NCI-H128 (cell line): ENCODE measurements around the gene ADK.
"Not testable (repeated sequence)": the region's sequence is repeated elsewhere in the genome, so short reads cannot be mapped to it uniquely, and the experiment has no call there.

Experiments
- DNase-seq: peaks from one replicate; lab custom pipeline; 2025; ENCODE audit not compliant: unreplicated experiment; lab: John Stamatoyannopoulos, UW

ADK gene

DNA sequence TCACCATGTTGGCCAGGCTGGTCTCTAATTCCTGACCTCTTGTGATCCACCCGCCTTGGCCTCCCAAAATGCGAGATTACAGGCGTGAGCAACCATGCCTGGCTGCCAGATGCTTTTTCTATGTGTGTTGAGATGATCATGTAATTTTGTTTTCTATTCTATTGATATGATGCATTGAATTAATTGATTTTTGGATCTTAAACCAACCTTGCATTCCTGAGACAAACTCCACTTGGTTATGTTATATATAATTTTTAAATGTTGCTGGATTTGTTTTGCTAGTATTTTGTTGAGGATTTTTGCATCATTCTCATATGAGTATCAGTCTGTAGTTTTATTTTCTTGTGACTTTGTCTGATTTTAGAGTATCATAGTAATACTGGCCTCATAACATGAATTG, 192.8 kb downstream of the ADK start:
- no peak for DNase-seq

DNA sequence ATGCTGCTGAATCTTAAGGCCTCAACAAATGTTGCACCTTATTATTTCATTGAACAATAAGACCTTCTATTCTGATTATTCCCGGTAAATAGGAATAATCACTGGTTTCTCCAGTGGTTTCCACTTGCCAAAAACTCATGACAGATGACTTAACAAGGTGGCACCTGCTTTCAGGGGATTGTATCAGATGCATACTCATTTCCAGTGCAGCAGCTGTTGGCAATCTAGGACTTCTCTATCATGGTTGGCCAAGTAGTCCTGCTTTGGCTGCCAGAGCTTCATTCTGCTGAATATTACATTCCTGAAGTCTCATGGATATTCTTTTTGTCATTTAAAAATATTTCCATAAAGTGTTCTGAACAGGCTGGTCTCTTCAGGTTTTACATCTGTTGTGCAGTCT, 193.3 kb downstream of the ADK start:
- DNase-seq: no peak

DNA sequence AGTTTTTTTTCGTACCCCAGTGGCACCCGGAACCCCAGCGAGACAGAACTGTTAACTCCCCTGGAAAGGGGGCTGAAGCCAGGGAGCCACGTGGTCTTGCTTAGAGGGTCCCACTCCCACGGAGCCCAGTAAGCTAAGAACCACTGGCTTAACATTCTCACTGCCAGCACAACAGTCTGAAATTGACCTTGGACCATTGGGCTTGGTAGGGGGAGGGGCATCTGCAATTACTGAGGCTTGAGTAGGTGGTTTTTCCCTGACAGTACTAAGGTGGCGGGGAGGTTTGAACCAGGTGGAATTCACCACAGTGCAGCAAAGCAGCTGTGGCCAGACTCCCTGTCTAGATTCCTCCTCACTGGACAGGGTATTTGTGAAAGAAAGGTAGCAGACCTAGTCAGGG, 196.5 kb downstream of the ADK start:
- DNase-seq: no peak

DNA sequence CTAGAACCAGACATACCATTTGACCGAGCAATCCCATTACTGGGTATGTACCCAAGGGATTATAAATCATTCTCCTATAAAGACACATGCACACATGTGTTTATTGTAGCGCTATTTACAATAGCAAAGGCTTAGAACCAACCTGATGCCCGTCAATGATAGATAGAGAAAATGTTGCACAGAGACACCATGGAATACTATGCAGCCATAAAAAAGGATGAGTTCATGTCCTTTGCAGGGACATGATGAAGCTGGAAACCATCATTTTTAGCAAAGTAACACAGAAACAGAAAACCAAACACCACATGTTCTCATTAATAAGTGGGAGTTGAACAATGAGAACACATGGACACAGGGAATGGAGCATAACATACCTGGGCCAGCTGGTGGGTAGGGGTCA, 202.0 kb downstream of the ADK start:
- not testable (repeated sequence) for DNase-seq

DNA sequence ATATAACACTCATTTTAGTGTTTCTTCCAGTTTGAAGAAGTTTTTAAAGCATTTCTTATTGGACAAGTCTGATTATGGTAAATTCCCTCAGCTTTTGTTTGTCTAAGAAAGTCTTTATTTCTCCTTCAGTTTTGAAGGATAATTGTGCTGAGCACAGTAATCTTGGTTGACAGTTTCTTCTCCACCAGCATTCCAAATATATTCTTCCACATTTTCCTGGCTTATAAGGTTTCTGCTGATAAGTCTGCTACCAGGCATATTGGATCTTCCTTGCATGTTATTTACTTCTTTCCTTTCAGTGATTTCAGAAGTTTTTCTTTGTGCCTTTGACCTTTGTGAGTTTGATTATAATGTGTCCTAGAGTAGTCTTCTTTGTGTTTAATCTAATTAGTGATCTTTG, 210.7 kb downstream of the ADK start:
- no peak for DNase-seq

DNA sequence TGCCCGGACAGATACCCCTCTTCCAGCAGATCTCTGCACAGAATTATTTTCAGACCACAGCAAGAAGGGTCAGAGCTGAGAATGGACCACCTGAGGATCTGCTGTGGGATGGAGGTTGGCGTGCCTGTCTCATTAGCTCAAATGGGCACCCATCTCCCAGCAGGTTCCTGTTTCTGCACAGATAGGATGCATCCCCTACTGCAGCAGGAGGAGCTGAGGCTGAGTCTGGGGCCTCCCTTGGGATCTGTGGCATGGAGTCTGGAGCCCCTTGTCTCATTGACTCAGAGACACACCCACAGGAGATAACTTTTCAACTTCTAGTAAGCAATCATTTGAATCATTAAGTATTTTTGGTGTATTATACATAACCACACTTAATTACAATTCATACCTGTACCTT, 212.7 kb downstream of the ADK start:
- DNase-seq: no peak

DNA sequence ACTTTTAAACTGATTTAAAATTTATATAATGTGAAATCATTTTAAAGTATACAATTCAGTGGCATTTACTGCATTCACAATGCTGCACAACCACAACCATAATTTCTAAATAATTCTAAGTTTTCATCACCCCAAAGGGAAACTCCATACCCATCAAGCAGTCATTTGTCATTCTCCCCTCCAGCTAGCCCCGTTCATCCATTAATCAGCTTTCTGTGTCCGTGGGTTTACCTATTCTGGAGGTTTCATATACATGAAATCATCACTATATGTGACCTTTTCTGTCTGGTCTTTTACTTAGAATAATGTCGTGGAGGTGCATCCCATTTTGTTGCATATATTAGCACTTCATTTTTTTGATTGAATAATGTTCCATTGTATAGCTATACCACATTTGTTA, 214.1 kb downstream of the ADK start:
- no peak for DNase-seq

DNA sequence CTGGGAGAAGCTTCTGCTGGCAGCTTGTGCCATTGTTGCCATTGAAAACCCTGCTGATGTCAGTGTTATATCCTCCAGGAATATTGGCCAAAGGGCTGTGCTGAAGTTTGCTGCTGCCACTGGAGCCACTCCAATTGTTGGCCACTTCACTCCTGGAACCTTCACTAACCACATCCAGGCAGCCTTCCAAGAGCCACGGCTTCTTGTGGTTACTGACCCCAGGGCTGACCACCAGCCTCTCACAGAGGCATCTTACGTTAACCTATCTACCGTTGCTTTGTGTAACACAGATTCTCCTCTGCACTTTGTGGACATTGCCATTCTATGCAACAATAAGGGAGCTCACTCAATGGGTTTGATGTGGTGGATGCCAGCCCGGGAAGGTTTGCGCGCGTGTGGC, 220.7 kb downstream of the ADK start:
- DNase-seq: no peak

DNA sequence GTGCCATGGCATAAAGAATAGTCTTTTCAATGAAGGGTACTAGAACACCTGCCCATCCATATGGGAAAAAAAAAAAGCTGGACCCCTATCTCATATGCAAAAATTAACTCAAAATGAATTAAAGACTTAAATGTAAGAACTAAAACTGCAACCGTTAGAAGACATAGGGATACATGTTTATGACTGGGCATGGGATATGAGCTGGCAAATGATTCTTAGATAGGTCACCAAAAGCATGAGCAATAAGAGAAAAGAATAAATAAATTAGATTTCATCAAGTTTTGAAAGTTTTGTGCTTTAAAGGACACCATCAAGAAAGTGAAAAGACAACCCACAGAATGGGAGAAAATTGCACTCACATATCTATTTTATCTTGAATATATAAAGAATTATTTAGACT, 222.0 kb downstream of the ADK start:
- DNase-seq: no peak

DNA sequence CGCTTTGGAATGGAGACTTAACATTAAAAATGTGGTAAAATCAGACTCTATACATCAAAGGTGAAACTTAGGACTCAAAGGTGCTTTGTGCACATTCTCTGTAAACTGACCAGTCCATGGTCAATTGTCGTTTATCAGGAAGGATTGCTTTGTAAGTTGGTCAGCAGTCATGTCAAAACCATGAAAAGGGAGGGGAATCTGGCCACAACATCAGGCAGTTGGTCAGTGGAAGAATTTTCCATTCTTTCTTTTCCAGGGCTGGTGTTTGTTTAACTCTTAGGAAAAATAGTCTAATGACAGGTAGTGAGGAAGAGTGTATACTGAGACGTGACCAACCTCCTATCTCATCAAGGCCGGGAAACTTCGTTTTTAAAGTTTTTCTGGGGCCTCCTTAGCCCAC, 226.5 kb downstream of the ADK start:
- DNase-seq: no peak

DNA sequence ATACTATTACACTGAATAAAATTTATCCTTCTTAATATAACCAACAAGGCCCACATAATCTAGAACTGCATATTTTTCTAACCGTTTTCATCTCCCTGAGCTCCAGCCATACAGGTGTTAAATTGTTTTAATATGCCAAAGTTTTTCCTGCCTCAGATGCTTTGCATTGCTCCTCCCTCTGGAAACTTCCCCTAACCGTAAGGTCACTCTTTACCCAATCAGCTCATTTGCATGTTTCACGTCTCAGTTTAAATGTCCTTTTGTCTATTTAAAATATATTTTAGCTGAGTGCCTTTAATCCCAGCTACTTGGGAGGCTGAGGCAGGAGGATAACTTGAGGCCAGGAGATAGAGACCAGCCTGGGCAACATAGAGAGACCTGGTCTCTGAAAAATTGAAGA, 228.5 kb downstream of the ADK start:
- DNase-seq: no peak

DNA sequence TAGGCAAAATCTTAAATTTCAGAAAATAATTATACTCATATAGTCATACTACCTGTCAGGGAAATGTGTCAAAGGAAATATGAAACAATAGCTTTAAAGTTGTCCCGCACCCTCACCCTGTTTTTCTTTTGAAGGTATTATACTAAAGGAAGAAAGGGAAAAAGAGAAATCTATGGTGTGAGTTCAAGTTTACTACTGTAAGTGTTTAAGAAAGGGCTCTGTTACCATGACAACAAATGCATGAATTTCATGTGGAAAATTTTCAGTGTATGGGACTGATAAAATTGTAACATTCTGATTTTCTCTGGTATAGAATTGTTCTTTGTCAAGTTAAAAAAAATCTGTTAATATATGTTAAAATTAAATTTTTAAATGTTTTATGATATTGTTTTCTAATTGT, 229.8 kb downstream of the ADK start:
- DNase-seq: no peak

DNA sequence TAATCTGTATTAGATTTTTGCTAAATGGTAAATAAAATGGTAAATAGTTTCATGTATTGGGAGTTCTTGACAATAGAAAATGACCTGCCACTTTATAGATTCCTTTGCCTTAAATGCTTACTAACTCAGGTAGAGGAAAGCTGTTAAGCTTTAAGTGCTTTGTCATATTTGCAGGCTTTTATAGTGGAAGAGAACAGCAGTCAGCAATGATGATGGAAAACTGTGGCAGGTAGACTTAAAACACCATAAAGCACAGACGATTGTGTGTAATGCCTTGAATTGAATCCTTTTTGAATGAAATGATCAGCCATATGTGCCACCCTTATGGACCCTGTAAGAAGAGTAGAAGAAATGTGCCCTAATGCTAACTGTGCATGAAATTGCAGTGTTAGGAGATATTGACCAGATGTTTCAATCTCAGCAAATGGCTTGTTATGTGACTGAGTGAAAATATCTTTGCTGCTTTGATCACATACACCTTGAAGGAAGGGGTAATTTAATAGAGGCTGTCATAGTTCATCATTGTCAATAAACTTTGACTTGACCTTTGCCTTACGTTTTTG, 230.4 kb downstream of the ADK start:
- DNase-seq: no peak

DNA sequence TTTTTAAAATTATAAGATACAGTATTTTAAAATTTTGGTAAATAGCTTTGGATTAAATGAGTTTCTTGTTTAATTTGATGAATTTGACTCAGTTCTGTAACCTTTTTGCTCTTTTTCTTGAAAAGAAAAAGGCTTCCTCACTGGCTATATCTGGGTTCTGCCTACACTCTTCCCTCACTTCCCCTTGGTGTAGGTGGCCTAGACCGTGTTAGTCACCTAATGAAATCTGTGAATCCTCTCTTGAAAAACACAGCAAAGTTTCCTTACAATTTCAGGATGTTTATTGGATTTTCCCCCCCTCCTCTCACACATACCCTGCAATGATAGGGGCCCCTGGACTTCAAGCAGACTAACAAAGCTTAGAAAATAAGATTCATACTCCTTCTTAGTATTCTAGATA, 231.6 kb downstream of the ADK start:
- no peak for DNase-seq

DNA sequence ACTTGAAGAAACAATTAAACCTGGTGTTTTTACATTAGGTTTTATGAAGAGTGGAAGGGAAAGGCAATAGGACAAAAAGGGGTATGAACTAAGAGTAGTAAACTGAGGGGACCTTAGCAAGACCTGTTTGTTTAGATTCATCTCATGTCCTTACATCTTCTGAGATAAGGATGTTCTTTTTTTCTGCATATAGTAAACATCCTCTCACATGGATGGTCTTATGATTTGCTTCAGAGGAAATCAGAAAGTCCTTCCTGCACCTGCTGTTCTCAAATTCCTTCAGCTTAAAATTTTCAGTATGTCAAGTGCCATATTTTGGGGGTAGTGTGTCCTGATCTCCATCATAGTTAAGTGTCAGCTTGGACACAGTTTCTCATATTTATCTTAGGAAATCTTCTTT, 232.6 kb downstream of the ADK start:
- DNase-seq: no peak

DNA sequence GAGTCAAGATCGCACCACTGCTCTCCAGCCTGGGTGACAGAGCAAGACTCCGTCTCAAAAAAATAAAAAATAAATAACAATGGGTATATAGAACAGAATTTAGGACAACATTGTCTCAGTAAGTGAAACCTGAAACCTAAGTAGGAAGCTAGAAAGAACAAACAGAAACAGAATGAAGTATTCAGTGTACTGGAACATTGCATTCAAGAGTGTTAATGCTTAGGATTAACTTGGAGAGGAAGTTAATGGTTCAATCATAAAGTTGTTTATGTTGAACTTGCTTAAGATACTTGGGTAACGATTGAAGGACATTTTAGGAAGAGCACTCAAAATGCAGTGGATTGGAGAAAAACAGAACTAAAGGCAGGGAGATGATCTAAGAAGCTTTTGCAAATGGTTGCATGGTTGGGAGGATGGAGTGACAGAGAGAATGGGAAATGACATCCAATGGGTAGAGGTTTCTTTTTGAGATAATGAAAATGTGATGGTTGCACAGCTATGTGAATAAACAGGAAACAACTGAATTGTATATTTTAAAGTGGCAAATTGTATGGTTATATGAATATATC, 233.7 kb downstream of the ADK start:
- DNase-seq: no peak

DNA sequence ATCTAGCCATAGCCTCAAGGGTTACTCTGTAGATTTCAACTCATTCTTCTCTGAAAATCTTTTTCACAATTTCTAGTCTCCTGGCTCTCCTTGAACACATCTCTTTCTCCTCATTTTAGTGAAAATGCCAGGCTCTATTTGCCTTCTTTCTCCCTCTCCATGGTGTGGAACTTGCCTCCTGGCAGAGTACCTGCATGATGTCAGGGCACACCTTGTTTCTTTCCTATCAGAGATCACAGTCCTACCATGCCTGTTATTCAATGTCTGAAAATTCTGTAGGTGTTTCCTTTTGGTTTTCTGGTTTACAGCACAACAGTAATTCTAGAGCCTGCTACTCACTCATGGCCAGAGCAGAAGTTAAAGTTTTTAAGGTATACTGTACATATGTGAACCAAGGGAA, 237.8 kb downstream of the ADK start:
- no peak for DNase-seq

DNA sequence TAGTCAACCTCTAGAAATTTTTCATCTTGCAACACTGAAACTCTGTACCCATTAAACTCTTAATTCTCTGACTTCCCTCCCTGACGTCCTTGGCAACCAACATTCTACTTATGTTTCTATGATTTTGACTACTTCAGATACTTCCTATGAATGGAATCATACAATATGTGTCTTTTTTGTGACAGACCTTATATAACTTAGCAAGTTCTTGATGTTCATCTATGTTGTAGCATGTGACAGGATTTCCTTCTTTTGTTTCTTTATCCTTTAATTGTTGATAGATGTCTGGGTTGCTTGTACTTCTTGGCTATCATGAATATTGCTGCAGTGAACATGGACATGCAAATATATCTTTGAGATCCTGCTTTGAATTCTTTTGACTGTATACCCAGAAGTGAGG, 240.8 kb downstream of the ADK start:
- DNase-seq: no peak

DNA sequence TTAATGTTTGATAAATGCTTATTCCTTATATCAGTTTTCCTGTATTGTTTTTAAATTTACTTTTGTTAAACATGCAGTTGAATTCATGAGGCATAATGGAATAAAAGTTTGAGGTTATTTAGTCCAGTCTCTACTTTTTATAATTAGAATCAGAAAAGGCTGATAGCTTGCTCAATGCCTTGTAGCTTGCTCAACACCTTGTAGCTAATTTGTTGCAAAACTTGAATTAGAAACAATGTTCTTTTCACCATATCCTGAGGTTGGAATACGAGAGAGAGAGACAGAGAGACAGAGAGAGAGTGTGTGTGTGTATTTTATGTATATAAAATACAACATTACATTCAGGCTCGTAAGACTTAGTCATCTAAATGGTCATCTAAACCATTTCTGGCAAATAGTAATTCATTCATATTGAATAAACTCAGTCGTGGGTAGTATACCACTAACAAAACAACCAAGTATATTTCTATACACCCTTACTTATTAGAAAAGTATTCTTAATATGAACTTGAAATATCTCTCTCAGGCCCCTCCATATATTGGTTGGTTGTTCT, 243.5 kb downstream of the ADK start:
- no peak for DNase-seq

DNA sequence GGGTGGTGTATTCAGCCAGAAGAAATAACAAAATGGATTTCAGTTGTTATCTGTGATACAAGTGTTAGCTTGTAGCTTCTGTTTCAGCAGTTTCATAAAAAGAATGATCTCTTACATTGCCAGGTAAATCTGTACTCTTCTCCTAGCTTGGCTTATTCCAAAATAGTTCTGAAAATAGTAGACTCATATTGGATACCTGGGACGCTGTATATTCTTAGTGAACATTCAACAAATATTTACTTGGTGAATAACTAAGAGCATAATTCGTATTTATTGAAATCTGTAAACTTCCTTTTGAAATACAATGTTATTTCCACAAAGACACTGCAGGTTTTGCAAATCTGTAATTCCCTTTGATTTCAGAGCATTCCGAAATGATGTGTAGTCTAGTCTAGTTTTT, 249.2 kb downstream of the ADK start:
- no peak for DNase-seq

DNA sequence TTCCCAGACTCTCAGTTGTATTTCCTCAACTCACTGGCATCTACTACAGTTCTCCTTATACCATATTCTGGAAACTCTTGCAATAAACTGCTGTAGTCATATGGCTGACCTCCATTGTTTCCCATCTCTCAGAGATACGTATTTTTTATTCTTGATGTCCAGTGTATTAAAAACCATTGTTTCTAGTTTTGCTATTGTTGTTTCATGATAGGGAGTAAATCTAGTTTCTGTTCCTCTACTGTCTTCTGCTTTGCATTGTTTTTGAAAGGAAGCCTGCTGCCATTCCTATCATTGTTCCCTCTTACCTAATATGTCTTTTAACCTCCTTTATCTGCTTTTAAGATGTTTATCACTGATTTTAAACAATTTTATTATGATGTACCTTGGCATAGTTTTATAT, 255.0 kb downstream of the ADK start:
- DNase-seq: no peak

DNA sequence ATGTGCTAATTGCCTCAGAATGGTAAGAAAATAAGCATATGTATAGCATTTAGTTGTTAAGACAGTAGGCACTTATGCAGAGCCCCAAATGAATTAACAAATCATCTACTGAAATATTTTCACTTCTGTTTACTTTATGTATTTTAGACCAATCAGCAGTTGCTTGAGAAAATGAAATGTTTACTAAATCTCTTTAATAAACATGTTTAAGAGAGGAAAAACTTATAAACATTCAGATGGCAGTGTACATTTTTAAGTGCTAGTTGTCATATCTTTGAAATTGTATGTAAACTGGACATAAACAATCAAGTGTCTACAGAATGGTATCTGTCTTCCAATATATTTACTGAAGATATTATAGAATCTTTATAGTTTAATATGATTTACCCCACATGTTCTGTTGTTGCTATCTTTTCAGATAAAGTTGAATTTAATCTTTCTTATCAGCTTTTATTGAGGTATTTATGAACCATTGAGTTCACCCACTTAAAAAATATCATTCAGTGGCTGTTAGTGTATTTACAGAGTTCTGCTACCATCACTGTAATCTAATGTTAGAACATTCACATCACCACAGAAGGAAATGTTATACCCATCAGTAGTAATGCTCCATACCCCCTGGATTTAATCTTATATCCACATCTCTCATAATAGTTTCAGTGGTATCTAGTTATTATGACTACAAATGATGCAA, 264.3 kb downstream of the ADK start:
- DNase-seq: no peak

DNA sequence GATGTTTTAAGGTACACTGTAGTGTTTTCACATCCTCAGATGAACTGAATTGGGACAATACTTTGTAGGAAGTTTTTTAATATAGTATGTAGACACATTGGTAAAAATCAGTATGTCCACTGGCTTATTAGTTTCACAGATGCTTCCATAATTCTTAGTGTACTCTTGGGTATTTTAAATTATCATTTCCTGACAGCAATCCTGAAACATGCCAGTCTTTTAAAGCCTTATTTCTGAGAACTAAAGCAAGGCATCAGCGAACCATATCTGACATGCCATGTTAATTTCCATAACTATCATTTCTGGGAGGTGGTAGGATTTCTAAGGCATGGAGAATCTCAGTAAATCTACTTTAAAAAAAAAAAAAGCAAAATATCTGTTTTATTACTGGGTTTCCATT, 266.4 kb downstream of the ADK start:
- DNase-seq: no peak
